Hepatocyte (in vitro differentiated cells): ENCODE measurements around the gene KRTAP27-1.

Experiments used
- CTCF ChIP-seq: fragments of 200-600 bp; sonication (generic); IDR thresholded peaks from 2 replicates; pipeline ENCODE4 v1.5.1; 2016; ENCODE audit warnings: antibody characterized with exemption, mild to moderate bottlenecking; ENCODE audit not compliant: poor library complexity
- EZH2 ChIP-seq: fragments of 200-600 bp; sonication (generic); IDR thresholded peaks from 2 replicates; pipeline ENCODE4 v1.6.1; 2016; ENCODE audit warnings: antibody characterized with exemption, mild to moderate bottlenecking, borderline replicate concordance
- EZH2phosphoT487 ChIP-seq: fragments of 200-600 bp; sonication (generic); IDR thresholded peaks from one replicate; pipeline ENCODE4 v1.6.1; 2018; ENCODE audit warnings: antibody characterized with exemption, mild to moderate bottlenecking, low read depth, moderate library complexity; ENCODE audit not compliant: unreplicated experiment, severe bottlenecking

GRCh38 chr21:30329203-30329875 is 8.2 kb downstream of the KRTAP27-1 start:
- TF ChIP-seq CTCF (no peak), EZH2 (no peak), EZH2phosphoT487 (no peak)
